Calu3 (cell line): ENCODE results near the gene THOC6. TPM values are rescaled to one million over a fixed set of nuclear protein-coding genes. Genes with fewer than 3 reads are reported as not detected.

Experiments
- BruUV-seq: library from RNA; stranded (reverse); fragments of 400-500 nt; replicated peaks from 2 replicates; lab custom pipeline; 2021; lab: Mats Ljungman, UMichigan
- CTCF ChIA-PET: fragments of 300-600 bp; sonication (Branson Sonifier 250); formaldehyde crosslinking; loops from one replicate; lab custom pipeline; 2022; ENCODE audit warnings: antibody characterized with exemption; lab: Charles Lee
- DNase-seq: peaks from one replicate; pipeline ENCODE4 v3.0.0; 2022
- H3K27ac Mint-ChIP-seq: one replicate; pipeline ENCODE4 v1.8.0; 2022; ENCODE audit warnings: mixed read lengths; ENCODE audit not compliant: unreplicated experiment
- H3K27me3 Mint-ChIP-seq: one replicate; pipeline ENCODE4 v1.8.0; 2022; ENCODE audit warnings: mixed read lengths; ENCODE audit not compliant: unreplicated experiment
- H3K36me3 Mint-ChIP-seq: one replicate; pipeline ENCODE4 v1.8.0; 2022; ENCODE audit warnings: mild to moderate bottlenecking, moderate library complexity, mixed read lengths; ENCODE audit not compliant: insufficient read depth, unreplicated experiment
- H3K4me1 Mint-ChIP-seq: one replicate; pipeline ENCODE4 v1.8.0; 2022; ENCODE audit warnings: mild to moderate bottlenecking, low read depth, mixed read lengths; ENCODE audit not compliant: unreplicated experiment
- H3K4me3 Mint-ChIP-seq: one replicate; pipeline ENCODE4 v1.8.0; 2022; ENCODE audit warnings: mild to moderate bottlenecking, low read depth, moderate library complexity, mixed read lengths; ENCODE audit not compliant: unreplicated experiment
- H3K9me3 Mint-ChIP-seq: one replicate; pipeline ENCODE4 v1.8.0; 2022; ENCODE audit warnings: low read depth, mixed read lengths; ENCODE audit not compliant: unreplicated experiment
- CTCF ChIP-seq: fragments of 200-600 bp; IDR thresholded peaks from one replicate; pipeline ENCODE4 v1.8.0; 2022; ENCODE audit warnings: antibody characterized with exemption; ENCODE audit not compliant: unreplicated experiment
- intact Hi-C: fragments of 100-400 bp; cut with micrococcal nuclease; formaldehyde crosslinking; loops from one replicate; pipeline ENCODE4 v1.10.0; 2022; ENCODE audit not compliant: unreplicated experiment
- total RNA-seq: library from RNA; stranded (reverse); gene quantifications from 2 replicates; pipeline ENCODE4 v1.2.3, GENCODE V29; 2022

The THOC6 gene
- total RNA-seq, 1 experiment from 2014 or later = 50.8 TPM

DNA sequence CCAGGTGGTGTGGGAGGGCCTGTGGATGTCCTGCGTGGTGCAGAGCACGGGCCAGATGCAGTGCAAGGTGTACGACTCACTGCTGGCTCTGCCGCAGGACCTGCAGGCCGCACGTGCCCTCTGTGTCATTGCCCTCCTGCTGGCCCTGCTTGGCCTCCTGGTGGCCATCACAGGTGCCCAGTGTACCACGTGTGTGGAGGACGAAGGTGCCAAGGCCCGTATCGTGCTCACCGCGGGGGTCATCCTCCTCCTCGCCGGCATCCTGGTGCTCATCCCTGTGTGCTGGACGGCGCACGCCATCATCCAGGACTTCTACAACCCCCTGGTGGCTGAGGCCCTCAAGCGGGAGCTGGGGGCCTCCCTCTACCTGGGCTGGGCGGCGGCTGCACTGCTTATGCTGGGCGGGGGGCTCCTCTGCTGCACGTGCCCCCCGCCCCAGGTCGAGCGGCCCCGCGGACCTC is 10.3 kb upstream of the THOC6 start:
- no TSS peak for BruUV-seq
- Mint-ChIP-seq H3K27me3 (no peaks in the 10 kb centered on the region), H3K4me3 (peak overlapping the region; percentile 60), H3K9me3 (no peaks in the 10 kb centered on the region), H3K27ac (peak overlapping the region; percentile 79), H3K4me1 (peaks cover 42% of the 10 kb centered on the region), H3K36me3 (peaks cover 61% of the 10 kb centered on the region)
- CTCF ChIA-PET = interaction anchor here (1.2 kb wide), 1 partner anchor 18 kb away, joined by 5 read pairs; no protein-coding TSS in a partner anchor
- DNase-seq = no peak
- intact Hi-C loops = no loop called here
- peak; percentile 49 for TF ChIP-seq CTCF

DNA sequence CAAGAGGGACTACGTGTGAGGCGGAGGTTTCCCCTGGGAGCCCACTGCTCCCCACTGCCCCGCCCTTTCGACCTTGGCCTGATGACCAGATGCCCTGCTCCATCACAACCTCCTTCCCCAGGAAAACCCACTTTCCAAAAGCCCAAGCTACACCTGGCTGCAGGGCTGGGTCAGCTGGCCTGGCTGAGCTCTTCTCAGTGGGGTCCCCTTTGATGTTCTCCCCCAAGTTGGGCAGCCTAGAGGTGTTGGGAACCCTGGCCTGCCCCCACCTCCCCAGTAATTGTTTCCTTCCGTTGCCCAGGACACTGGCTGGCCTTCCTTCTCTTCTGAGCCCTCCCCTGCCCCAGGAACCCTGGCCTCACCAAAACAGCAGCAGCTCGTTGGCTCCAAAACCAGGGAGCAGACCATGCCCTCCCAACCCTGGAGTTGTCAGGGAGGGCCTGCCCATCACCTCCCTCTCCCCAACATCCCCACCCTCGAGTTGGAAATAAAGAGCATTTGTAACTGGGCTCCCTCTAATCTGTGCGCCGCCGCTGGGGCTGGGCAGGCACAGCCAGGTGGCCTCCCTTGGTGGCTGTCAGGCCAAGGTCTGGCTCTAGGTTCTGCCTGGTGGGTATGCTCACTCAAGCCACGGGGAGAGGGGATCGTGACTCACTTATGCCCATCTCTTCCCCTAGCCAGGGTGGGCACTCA is 9.7 kb upstream of the THOC6 start:
- Mint-ChIP-seq H3K4me1 (peaks cover 39% of the 10 kb centered on the region), H3K4me3 (no peak overlapping the region), H3K9me3 (no peaks in the 10 kb centered on the region), H3K27me3 (no peaks in the 10 kb centered on the region), H3K36me3 (peaks cover 55% of the 10 kb centered on the region), H3K27ac (peak overlapping the region; percentile 48)
- no TSS peak for BruUV-seq
- no peak for DNase-seq
- CTCF ChIA-PET = no interaction called here
- no peak for TF ChIP-seq CTCF
- intact Hi-C loops = no loop called here

DNA sequence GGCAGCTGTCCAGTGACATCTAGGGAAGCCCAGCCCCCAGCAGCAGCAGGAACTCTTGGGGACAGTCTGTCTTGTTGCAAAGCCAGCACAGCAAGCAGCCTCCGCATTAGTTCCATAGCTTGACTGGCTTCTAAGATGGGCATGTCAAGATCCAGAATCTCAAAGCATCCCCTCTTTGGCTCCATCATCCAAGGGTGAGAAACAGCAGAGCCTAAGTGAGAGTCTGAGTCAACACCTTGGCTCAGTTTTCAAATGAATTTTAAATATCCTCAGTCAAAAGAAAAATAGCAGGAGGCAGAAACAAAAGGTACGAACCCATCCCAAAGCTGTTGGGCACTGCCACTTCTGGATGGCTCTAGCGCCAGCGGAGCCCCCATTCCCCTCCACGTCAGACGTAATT is 8.9 kb upstream of the THOC6 start:
- Mint-ChIP-seq H3K27me3 (no peaks in the 10 kb centered on the region), H3K4me1 (peaks cover 43% of the 10 kb centered on the region), H3K36me3 (peaks cover 51% of the 10 kb centered on the region), H3K4me3 (no peak overlapping the region), H3K9me3 (no peaks in the 10 kb centered on the region), H3K27ac (no peak overlapping the region)
- intact Hi-C loops = no loop called here
- DNase-seq = no peak
- BruUV-seq = no TSS peak
- CTCF ChIA-PET = no interaction called here
- no peak for TF ChIP-seq CTCF

DNA sequence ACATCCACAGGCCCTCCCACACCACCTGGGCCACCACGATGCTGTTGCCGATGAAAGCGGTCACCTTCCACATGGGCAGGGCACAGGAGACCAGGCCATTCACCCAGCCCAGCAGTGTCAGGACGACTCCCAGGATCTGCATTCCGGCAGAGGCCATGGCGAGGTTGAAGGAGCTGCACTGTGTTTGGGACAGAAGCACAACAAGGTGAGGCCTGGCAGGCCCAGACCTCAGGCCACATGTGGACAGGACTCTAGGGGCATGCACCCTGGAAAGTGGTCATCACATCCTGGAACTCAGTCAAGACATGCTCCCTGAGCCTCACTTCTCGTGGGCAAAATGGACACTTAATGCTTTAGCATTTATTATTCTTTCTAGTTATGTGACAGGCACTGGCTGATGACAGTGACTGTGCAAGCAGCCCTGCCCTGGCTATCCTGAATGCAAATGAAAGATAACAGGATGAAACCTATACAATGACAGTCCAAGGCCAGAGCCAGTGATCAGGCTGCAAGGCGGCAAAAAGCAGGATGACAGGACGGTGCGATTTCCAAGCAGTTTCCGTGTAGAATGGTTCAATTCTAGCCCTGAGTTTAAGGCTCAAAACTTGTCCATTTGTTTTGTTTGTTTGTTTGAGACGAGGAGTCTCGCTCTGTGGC is 7.8 kb upstream of the THOC6 start:
- CTCF ChIA-PET = no interaction called here
- no peak overlapping the region for H3K4me3 Mint-ChIP-seq
- H3K4me1 Mint-ChIP-seq = peaks cover 48% of the 10 kb centered on the region
- DNase-seq = no peak
- H3K27me3 Mint-ChIP-seq = no peaks in the 10 kb centered on the region
- H3K9me3 Mint-ChIP-seq = no peaks in the 10 kb centered on the region
- no peak for TF ChIP-seq CTCF
- peaks cover 57% of the 10 kb centered on the region for H3K36me3 Mint-ChIP-seq
- no peak overlapping the region for H3K27ac Mint-ChIP-seq
- BruUV-seq = no TSS peak
- intact Hi-C loops = no loop called here
